GM13976 (cell line): ENCODE data around the gene IL25.

Experiments used
- DNase-seq: peaks from one replicate; pipeline ENCODE4 v3.0.0; 2012; ENCODE audit warnings: low spot score
- in situ Hi-C: fragments of 300-500 bp; cut with MboI; formaldehyde crosslinking; loops from one replicate; pipeline ENCODE4 v1.12.0; 2022; ENCODE audit warnings: low sequenced_read_pairs, mixed read lengths, inconsistent platforms; ENCODE audit not compliant: unreplicated experiment
- TF ChIP-seq, protein P1 (sequence below): IDR thresholded peaks from 2 replicates; pipeline ENCODE4 v1.5.1; 2012; ENCODE audit warnings: borderline replicate concordance, mild to moderate bottlenecking; ENCODE audit not compliant: insufficient read depth; ENCODE audit errors: extremely low read depth, missing control alignments, control extremely low read depth

The IL25 gene

GRCh38 chr14:23373041-23373440, 432 bp downstream of the IL25 start:
- in situ Hi-C loops = no loop called here
- TF ChIP-seq, protein P1, sequence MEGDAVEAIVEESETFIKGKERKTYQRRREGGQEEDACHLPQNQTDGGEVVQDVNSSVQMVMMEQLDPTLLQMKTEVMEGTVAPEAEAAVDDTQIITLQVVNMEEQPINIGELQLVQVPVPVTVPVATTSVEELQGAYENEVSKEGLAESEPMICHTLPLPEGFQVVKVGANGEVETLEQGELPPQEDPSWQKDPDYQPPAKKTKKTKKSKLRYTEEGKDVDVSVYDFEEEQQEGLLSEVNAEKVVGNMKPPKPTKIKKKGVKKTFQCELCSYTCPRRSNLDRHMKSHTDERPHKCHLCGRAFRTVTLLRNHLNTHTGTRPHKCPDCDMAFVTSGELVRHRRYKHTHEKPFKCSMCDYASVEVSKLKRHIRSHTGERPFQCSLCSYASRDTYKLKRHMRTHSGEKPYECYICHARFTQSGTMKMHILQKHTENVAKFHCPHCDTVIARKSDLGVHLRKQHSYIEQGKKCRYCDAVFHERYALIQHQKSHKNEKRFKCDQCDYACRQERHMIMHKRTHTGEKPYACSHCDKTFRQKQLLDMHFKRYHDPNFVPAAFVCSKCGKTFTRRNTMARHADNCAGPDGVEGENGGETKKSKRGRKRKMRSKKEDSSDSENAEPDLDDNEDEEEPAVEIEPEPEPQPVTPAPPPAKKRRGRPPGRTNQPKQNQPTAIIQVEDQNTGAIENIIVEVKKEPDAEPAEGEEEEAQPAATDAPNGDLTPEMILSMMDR = no peak
- DNase-seq = no peak

DNA sequence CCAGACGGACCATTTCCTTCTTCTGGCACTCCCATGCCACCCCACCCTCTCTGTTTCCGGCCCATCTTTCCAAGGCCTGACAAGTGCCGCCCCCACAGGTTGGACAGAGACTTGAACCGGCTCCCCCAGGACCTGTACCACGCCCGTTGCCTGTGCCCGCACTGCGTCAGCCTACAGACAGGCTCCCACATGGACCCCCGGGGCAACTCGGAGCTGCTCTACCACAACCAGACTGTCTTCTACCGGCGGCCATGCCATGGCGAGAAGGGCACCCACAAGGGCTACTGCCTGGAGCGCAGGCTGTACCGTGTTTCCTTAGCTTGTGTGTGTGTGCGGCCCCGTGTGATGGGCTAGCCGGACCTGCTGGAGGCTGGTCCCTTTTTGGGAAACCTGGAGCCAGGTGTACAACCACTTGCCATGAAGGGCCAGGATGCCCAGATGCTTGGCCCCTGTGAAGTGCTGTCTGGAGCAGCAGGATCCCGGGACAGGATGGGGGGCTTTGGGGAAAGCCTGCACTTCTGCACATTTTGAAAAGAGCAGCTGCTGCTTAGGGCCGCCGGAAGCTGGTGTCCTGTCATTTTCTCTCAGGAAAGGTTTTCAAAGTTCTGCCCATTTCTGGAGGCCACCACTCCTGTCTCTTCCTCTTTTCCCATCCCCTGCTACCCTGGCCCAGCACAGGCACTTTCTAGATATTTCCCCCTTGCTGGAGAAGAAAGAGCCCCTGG, 3.1 kb downstream of the IL25 start:
- TF ChIP-seq, protein P1 = no peak
- in situ Hi-C loops = no loop called here
- DNase-seq = no peak

- no peak for DNase-seq
- TF ChIP-seq, protein P1 = no peak
- in situ Hi-C loops = no loop called here
These were observed 4.0 kb downstream of the IL25 start, which contains the start of gene CMTM5 for GRCh38 chr14:23376482-23377197. TSS of gene CMTM5 (plus strand) at chr14:23377046. CDS start at chr14:23377252, 206 bp downstream.

DNA sequence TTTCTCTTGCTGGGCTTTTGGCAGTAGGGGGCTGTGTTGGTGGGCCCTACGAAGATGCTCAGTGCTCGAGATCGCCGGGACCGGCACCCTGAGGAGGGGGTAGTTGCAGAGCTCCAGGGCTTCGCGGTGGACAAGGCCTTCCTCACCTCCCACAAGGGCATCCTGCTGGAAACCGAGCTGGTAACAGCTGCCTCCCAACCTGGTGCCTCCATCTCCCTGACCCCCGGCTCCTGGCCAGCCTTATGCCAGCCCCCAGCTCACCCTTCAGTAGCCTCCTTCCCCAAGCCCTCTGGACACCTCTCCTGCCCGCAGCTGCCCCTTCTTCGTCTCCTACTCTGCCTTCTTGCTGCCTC, 4.6 kb downstream of the IL25 start:
- TF ChIP-seq, protein P1 = no peak
- in situ Hi-C loops = no loop called here
- DNase-seq = no peak

- in situ Hi-C loops = no loop called here
- TF ChIP-seq, protein P1 = no peak
These were observed 5.3 kb downstream of the IL25 start for GRCh38 chr14:23377573-23378563.

GRCh38 chr14:23378612-23379220, 6.1 kb downstream of the IL25 start:
- in situ Hi-C loops = no loop called here
- TF ChIP-seq, protein P1 = no peak

More at GRCh38 chr14:23377573-23378563, 5.3 kb downstream of the IL25 start:
- no peak for DNase-seq

More at GRCh38 chr14:23378612-23379220, 6.1 kb downstream of the IL25 start:
- DNase-seq = no peak
